ENCODE measurements around the gene TMEM150A. TPM values are rescaled to one million over a fixed set of nuclear protein-coding genes. Genes with fewer than 3 reads are reported as not detected.

TMEM150A gene
- total RNA-seq, 1 experiment from 2014 or later = 19.3 TPM

GRCh38 chr2:85598594-85599340, 3.7 kb downstream of the TMEM150A start:
- Histone ChIP-seq H3K9ac (ENCODE audit: extremely low read depth, insufficient read length, low read length) (no peak overlapping the region), H4K8ac (replicated peaks; ENCODE audit: insufficient read length, low read depth, low read length) (no peak overlapping the region), H3K27ac (ENCODE audit: insufficient read length, low read depth, low read length) (no peak overlapping the region), H4K20me1 (ENCODE audit: control insufficient read depth, insufficient read depth, insufficient read length) (no peaks in the 10 kb centered on the region), H3K27me3 (ENCODE audit: insufficient read depth, low read length) (no peaks in the 10 kb centered on the region), H3K23ac (ENCODE audit: insufficient read length, low read depth, low read length) (no peak overlapping the region), H3K56ac (ENCODE audit: insufficient read length, low read depth, low read length) (no peak overlapping the region), H2BK5ac (ENCODE audit: insufficient read length, low read length) (no peak overlapping the region), H2BK20ac (ENCODE audit: low read depth, low read length, poor library complexity, severe bottlenecking) (no peak overlapping the region), H2BK15ac (ENCODE audit: low read depth, low read length) (no peak overlapping the region), H4K5ac (ENCODE audit: insufficient read length, low read depth, low read length) (no peak overlapping the region), H3K4me2 (ENCODE audit: insufficient read depth, insufficient read length, low read length) (no peak overlapping the region), H3K4ac (ENCODE audit: low read depth, low read length) (no peak overlapping the region), H3K79me2 (ENCODE audit: insufficient read depth, low read length) (no peaks in the 10 kb centered on the region), H3K18ac (ENCODE audit: insufficient read length, low read depth, low read length) (no peak overlapping the region), H2BK120ac (ENCODE audit: low read depth, low read length, poor library complexity, severe bottlenecking) (no peak overlapping the region), H3K23me2 (ENCODE audit: insufficient read length, low read depth, low read length, poor library complexity, severe bottlenecking) (peaks cover 14% of the 10 kb centered on the region), H3K14ac (ENCODE audit: insufficient read depth, low read length) (no peak overlapping the region), H2BK12ac (ENCODE audit: insufficient read length, low read depth, low read length) (no peak overlapping the region), H3K79me1 (ENCODE audit: insufficient read depth, low read depth, low read length, poor library complexity, severe bottlenecking) (no peaks in the 10 kb centered on the region), H3K9me3 (ENCODE audit: control insufficient read depth, low read depth, low read length) (no peaks in the 10 kb centered on the region), H3T11ph (ENCODE audit: low read length) (no peak overlapping the region), H2AFZ (ENCODE audit: low read length) (no peak overlapping the region), H3K4me1 (ENCODE audit: insufficient read depth, low read length) (no peaks in the 10 kb centered on the region), H4K91ac (ENCODE audit: insufficient read length, low read depth, low read length) (no peak overlapping the region), H2AK5ac (ENCODE audit: insufficient read length, low read length) (no peak overlapping the region)
- WGBS (ENCODE audit: extremely low coverage, insufficient read length, low lambda C conversion rate) = no CpG with 5 or more reads among the region's 14 CpGs
- no peak for DNase-seq
- Mint-ChIP-seq H3K4me3 (0 out of 5 replicates have a peak overlapping the region, but pooled peaks of 1 of the 2 experiments have one; percentile 29), H3K9me3 (no peaks in the 10 kb centered on the region), H3K27ac (peak overlapping the region in 1 of 3 experiments; percentile 86; a peak in 1 of 7 replicates), H3K36me3 (ENCODE audit: insufficient read depth in 1 of 3, low read depth in 3 of 3) (peaks cover 0 to 24% (median 21%) of the 10 kb centered on the region in 3 experiments; a peak in 5 of 7 replicates), H3K27me3 (ENCODE audit: low read depth) (no peaks in the 10 kb centered on the region; the same call in 1 of the 2 replicates), H3K4me1 (peaks cover 25 to 26% of the 10 kb centered on the region in 2 experiments)
- TF ChIP-seq CTCF (conservative IDR thresholded peaks at IDR 0.05) = no peak

All from H9 (cell line).